Mesenchymal stem cell (in vitro differentiated cells and primary cell): ENCODE results near the gene HMGN1. TPM values are rescaled to one million over a fixed set of nuclear protein-coding genes. Genes with fewer than 3 reads are reported as not detected.

Experiments used
- DNase-seq: peaks from one replicate; pipeline ENCODE4 v3.0.0-alpha.2; 2013
- H2AFZ ChIP-seq: one replicate; pipeline ENCODE4 v1.6.1; 2013; ENCODE audit warnings: low read depth, mild to moderate bottlenecking, control low read depth, inconsistent platforms, low read length, moderate library complexity
- H2AK5ac ChIP-seq: 2 replicates; pipeline ENCODE4 v1.6.1; 2013; ENCODE audit warnings: low read length, moderate library complexity, mild to moderate bottlenecking, inconsistent platforms; ENCODE audit not compliant: severe bottlenecking
- H2BK120ac ChIP-seq: one replicate; pipeline ENCODE4 v1.6.1; 2013; ENCODE audit warnings: low read depth, mild to moderate bottlenecking, inconsistent platforms, low read length, moderate library complexity
- H2BK12ac ChIP-seq, 2 experiments: one replicate each; pipeline ENCODE4 v1.6.1; 2013; ENCODE audit warnings: inconsistent platforms in 2 of 2, low read length in 2 of 2, mild to moderate bottlenecking in 2 of 2, moderate library complexity in 2 of 2, control low read depth in 1 of 2
- H2BK15ac ChIP-seq: one replicate; pipeline ENCODE4 v1.6.1; 2013; ENCODE audit warnings: mild to moderate bottlenecking, low read depth, inconsistent platforms; ENCODE audit not compliant: poor library complexity, severe bottlenecking
- H2BK5ac ChIP-seq: 2 replicates; pipeline ENCODE4 v1.6.1; 2013; ENCODE audit warnings: low read depth, mild to moderate bottlenecking, low read length, control low read depth, inconsistent platforms; ENCODE audit not compliant: poor library complexity, severe bottlenecking
- H3K14ac ChIP-seq, 2 experiments: one replicate each; pipeline ENCODE4 v1.6.1; 2013; ENCODE audit warnings: inconsistent platforms in 2 of 2, low read length in 2 of 2, control low read depth in 1 of 2, mild to moderate bottlenecking in 1 of 2, moderate library complexity in 1 of 2
- H3K18ac ChIP-seq, 2 experiments: one replicate each; pipeline ENCODE4 v1.6.1; 2013; ENCODE audit warnings: inconsistent platforms in 2 of 2, low read length in 2 of 2, control low read depth in 1 of 2, low read depth in 1 of 2, mild to moderate bottlenecking in 1 of 2
- H3K23ac ChIP-seq, 2 experiments: one replicate each; pipeline ENCODE4 v1.6.1; 2013; ENCODE audit warnings: inconsistent platforms in 2 of 2, low read length in 2 of 2, mild to moderate bottlenecking in 2 of 2, moderate library complexity in 2 of 2, control low read depth in 1 of 2
- H3K27ac ChIP-seq: 2 replicates; pipeline ENCODE4 v1.5.1; 2013; ENCODE audit warnings: mild to moderate bottlenecking, moderate library complexity, low read length, control low read depth, inconsistent platforms; ENCODE audit not compliant: poor library complexity, severe bottlenecking
- H3K27me3 ChIP-seq, 2 experiments: 2 replicates each; pipeline versions ENCODE4 v1.6.1 to v1.7.0; 2013; ENCODE audit warnings: low read length in 2 of 2, mild to moderate bottlenecking in 2 of 2, moderate library complexity in 2 of 2, control low read depth in 1 of 2, inconsistent platforms in 1 of 2; ENCODE audit not compliant: control insufficient read depth in 1 of 2, insufficient read depth in 1 of 2
- H3K36me3 ChIP-seq, 2 experiments: 2 replicates each; pipeline versions ENCODE4 v1.6.1 to v1.7.0; 2013; ENCODE audit warnings: low read length in 2 of 2, control low read depth in 1 of 2, inconsistent platforms in 1 of 2, low read depth in 1 of 2, mild to moderate bottlenecking in 1 of 2; ENCODE audit not compliant: insufficient read depth in 2 of 2, control insufficient read depth in 1 of 2
- H3K4ac ChIP-seq, 2 experiments: one replicate each; pipeline ENCODE4 v1.6.1; 2013; ENCODE audit warnings: inconsistent platforms in 2 of 2, low read length in 2 of 2, mild to moderate bottlenecking in 2 of 2, moderate library complexity in 2 of 2, control low read depth in 1 of 2, low read depth in 1 of 2
- H3K4me1 ChIP-seq: 2 replicates; pipeline ENCODE4 v1.6.1; 2013; ENCODE audit warnings: low read depth, low read length, control low read depth; ENCODE audit not compliant: control insufficient read depth, insufficient read depth
- H3K4me2 ChIP-seq: 2 replicates; pipeline ENCODE4 v1.6.1; 2013; ENCODE audit warnings: low read length, mild to moderate bottlenecking, inconsistent platforms; ENCODE audit not compliant: poor library complexity, severe bottlenecking
- H3K4me3 ChIP-seq, 2 experiments: 2 replicates each; pipeline versions ENCODE4 v1.5.1 to v1.7.0; 2013; ENCODE audit warnings: low read length in 2 of 2, mild to moderate bottlenecking in 2 of 2, control low read depth in 1 of 2, low read depth in 1 of 2; ENCODE audit not compliant: insufficient read depth in 1 of 2
- H3K79me1 ChIP-seq: replicated peaks from 2 replicates; pipeline ENCODE4 v1.6.1; 2013; ENCODE audit warnings: mild to moderate bottlenecking, control low read depth, low read length, inconsistent platforms; ENCODE audit not compliant: poor library complexity, severe bottlenecking
- H3K9ac ChIP-seq: 2 replicates; pipeline ENCODE4 v1.7.0; 2013; ENCODE audit warnings: mild to moderate bottlenecking, low read length, moderate library complexity
- H3K9me3 ChIP-seq: 2 replicates; pipeline ENCODE4 v1.7.0; 2013; ENCODE audit warnings: mild to moderate bottlenecking, low read length; ENCODE audit not compliant: control insufficient read depth
- H4K8ac ChIP-seq: one replicate; pipeline ENCODE4 v1.6.1; 2013; ENCODE audit warnings: inconsistent platforms, mild to moderate bottlenecking, low read length, moderate library complexity
- H4K91ac ChIP-seq: one replicate; pipeline ENCODE4 v1.6.1; 2013; ENCODE audit warnings: mild to moderate bottlenecking, low read length, inconsistent platforms
- WGBS: methylation state at CpG from one replicate; pipeline ENCODE4 v1.1.7; 2013; ENCODE audit warnings: mixed read lengths; 5-methylcytosine and 5-hydroxymethylcytosine counted together
- small RNA-seq: library from polyadenylated mRNA; stranded (forward); fragments of <200 nt; extraction: miRNeasy Mini kit (QIAGEN cat#:217004); gene quantifications from one replicate; pipeline ENCODE3, GENCODE V24; 2013; ENCODE audit warnings: low read depth

HMGN1 gene

DNA sequence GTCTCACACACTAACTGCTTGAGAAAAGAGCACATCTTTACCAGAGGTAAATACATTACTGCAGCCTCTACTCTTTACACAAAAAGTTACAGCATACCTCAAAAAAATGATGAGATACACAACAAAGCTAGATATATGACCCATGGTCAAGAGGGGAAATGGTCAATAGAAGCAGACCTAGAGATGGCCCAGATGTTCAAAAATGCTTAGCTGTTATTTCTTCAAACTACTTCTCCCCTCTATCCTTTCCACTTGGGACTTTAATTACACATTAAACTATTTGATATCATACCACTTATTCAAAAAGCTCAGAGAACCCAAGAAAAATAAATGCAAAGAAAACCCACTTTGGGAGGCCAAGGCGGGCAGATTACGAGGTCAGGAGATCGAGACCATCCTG, 48.3 kb downstream of the HMGN1 start:
- no peak overlapping the region for H4K8ac ChIP-seq
- 100% methylated on average over 3 of the region's 3 CpGs for WGBS
- no peak overlapping the region for H2BK15ac ChIP-seq
- no peak overlapping the region for H2BK5ac ChIP-seq
- no peaks in the 10 kb centered on the region for H3K4me1 ChIP-seq
- H3K4ac ChIP-seq, result no peak overlapping the region
- H3K27ac ChIP-seq, result no peak overlapping the region
- H3K4me2 ChIP-seq, result no peak overlapping the region
- no peak overlapping the region for H2BK12ac ChIP-seq
- H3K9me3 ChIP-seq, result no peaks in the 10 kb centered on the region
- H3K36me3 ChIP-seq, result peaks cover 17 to 83% of the 10 kb centered on the region in 2 experiments
- no peak overlapping the region for H3K14ac ChIP-seq
- H3K18ac ChIP-seq, result no peak overlapping the region
- no peak overlapping the region for H2AFZ ChIP-seq
- peaks cover 29% of the 10 kb centered on the region for H3K79me1 ChIP-seq
- no peaks in the 10 kb centered on the region for H3K27me3 ChIP-seq
- no peak overlapping the region for H4K91ac ChIP-seq
- DNase-seq, result no peak
- no peak overlapping the region for H2BK120ac ChIP-seq
- H3K4me3 ChIP-seq, result no peak overlapping the region
- H3K9ac ChIP-seq, result no peak overlapping the region
- H3K23ac ChIP-seq, result no peak overlapping the region
- no peak overlapping the region for H2AK5ac ChIP-seq

GRCh38 chr21:39296891-39297290, 52.0 kb downstream of the HMGN1 start:
- no peak overlapping the region for H4K8ac ChIP-seq
- no peak overlapping the region for H3K18ac ChIP-seq
- no peak overlapping the region for H2BK12ac ChIP-seq
- H2AFZ ChIP-seq, result no peak overlapping the region
- no peak overlapping the region for H3K4me2 ChIP-seq
- H3K27ac ChIP-seq, result no peak overlapping the region
- H2AK5ac ChIP-seq, result no peak overlapping the region
- H2BK120ac ChIP-seq, result no peak overlapping the region
- H3K9ac ChIP-seq, result no peak overlapping the region
- H2BK5ac ChIP-seq, result no peak overlapping the region
- H3K36me3 ChIP-seq, result peaks cover 17 to 92% of the 10 kb centered on the region in 2 experiments
- no peaks in the 10 kb centered on the region for H3K4me1 ChIP-seq
- no peaks in the 10 kb centered on the region for H3K27me3 ChIP-seq
- no peak overlapping the region for H3K4ac ChIP-seq
- H3K23ac ChIP-seq, result no peak overlapping the region
- no peaks in the 10 kb centered on the region for H3K9me3 ChIP-seq
- H3K79me1 ChIP-seq, result peaks cover 23% of the 10 kb centered on the region
- H3K14ac ChIP-seq, result no peak overlapping the region
- H4K91ac ChIP-seq, result no peak overlapping the region
- WGBS, result 79% methylated on average over 2 of the region's 2 CpGs
- no peak for DNase-seq
- no peak overlapping the region for H3K4me3 ChIP-seq
- no peak overlapping the region for H2BK15ac ChIP-seq

Small RNAs within 50 kb of the gene (small RNA-seq; reads per million reads assigned to genes)
- not detected for gene RF00019
